Activated CD4-positive, alpha-beta T cell treated with anti-CD3 and anti-CD28 coated beads for 48 hours (primary cell): ENCODE measurements around the gene GTF2IRD2.
"Not testable (repeated sequence)": the region's sequence is repeated elsewhere in the genome, so short reads cannot be mapped to it uniquely, and the experiment has no call there.

Experiments
- DNase-seq: peaks from one replicate; pipeline ENCODE4 v3.0.0-alpha.2; 2020

The GTF2IRD2 gene

GRCh38 chr7:74783595-74783994 is 67.8 kb downstream of the GTF2IRD2 start:
- DNase-seq, result not testable (repeated sequence)

- DNase-seq, result not testable (repeated sequence)
Observed at GRCh38 chr7:74781746-74782145, 69.7 kb downstream of the GTF2IRD2 start.

- DNase-seq, result not testable (repeated sequence)
Observed at GRCh38 chr7:74779053-74779452, 72.4 kb downstream of the GTF2IRD2 start.

- not testable (repeated sequence) for DNase-seq
Observed at GRCh38 chr7:74775111-74775510, 76.3 kb downstream of the GTF2IRD2 start.

GRCh38 chr7:74773760-74774750 is 77.3 kb downstream of the GTF2IRD2 start, which contains the start of gene NCF1:
NCF1 (plus strand) TSS chr7:74774011; CDS start chr7:74774032, 21 bp downstream.
- not testable (repeated sequence) for DNase-seq

GRCh38 chr7:74772093-74772492 is 79.3 kb downstream of the GTF2IRD2 start:
- DNase-seq, result not testable (repeated sequence)

- DNase-seq, result not testable (repeated sequence)
Observed at GRCh38 chr7:74770062-74770461, 81.3 kb downstream of the GTF2IRD2 start.

GRCh38 chr7:74766991-74767390 is 84.4 kb downstream of the GTF2IRD2 start:
- not testable (repeated sequence) for DNase-seq

- DNase-seq, result not testable (repeated sequence)
Observed at GRCh38 chr7:74766509-74766908, 84.9 kb downstream of the GTF2IRD2 start.

GRCh38 chr7:74765205-74765918 is 86.0 kb downstream of the GTF2IRD2 start:
- not testable (repeated sequence) for DNase-seq

- DNase-seq, result not testable (repeated sequence)
Observed at GRCh38 chr7:74758982-74759381, 92.4 kb downstream of the GTF2IRD2 start.

- DNase-seq, result not testable (repeated sequence)
Observed at GRCh38 chr7:74758268-74758667, 93.1 kb downstream of the GTF2IRD2 start.

- DNase-seq, result not testable (repeated sequence)
Observed at GRCh38 chr7:74756673-74757072, 94.7 kb downstream of the GTF2IRD2 start.

- DNase-seq, result not testable (repeated sequence)
Observed at GRCh38 chr7:74753921-74754482, 97.4 kb downstream of the GTF2IRD2 start.
